DOHH2 (cell line): Measurements from ENCODE around the gene PTGES.
"Not testable (repeated sequence)": the region's sequence is repeated elsewhere in the genome, so short reads cannot be mapped to it uniquely, and the experiment has no call there.

Source experiments
- H3F3A ChIP-seq: fragments of 200-600 bp; sonication (generic), shearing (Covaris generic); 2 replicates; pipeline ENCODE4 v1.6.0; 2016; ENCODE audit warnings: antibody characterized with exemption, mild to moderate bottlenecking; ENCODE audit not compliant: control insufficient read depth, insufficient read depth
- H3K27ac ChIP-seq: fragments of 200-600 bp; sonication (generic); 2 replicates; pipeline ENCODE4 v1.5.1; 2014; ENCODE audit warnings: low read depth, mild to moderate bottlenecking, low read length, moderate library complexity
- H3K27me3 ChIP-seq: fragments of 200-600 bp; sonication (generic); 2 replicates; pipeline ENCODE4 v1.6.1; 2014; ENCODE audit warnings: mild to moderate bottlenecking, low read length, mixed read lengths; ENCODE audit not compliant: control insufficient read depth
- H3K36me3 ChIP-seq: fragments of 200-600 bp; sonication (generic); 2 replicates; pipeline ENCODE4 v1.6.1; 2014; ENCODE audit warnings: mild to moderate bottlenecking, low read length, moderate library complexity, mixed read lengths; ENCODE audit not compliant: control insufficient read depth
- H3K4me1 ChIP-seq: fragments of 200-600 bp; sonication (generic); 2 replicates; pipeline ENCODE4 v1.6.1; 2014; ENCODE audit warnings: mild to moderate bottlenecking, low read length, mixed read lengths; ENCODE audit not compliant: control insufficient read depth
- H3K4me2 ChIP-seq: fragments of 200-600 bp; sonication (generic); 2 replicates; pipeline ENCODE4 v1.6.0; 2014; ENCODE audit warnings: mild to moderate bottlenecking, low read length, moderate library complexity
- H3K4me3 ChIP-seq: fragments of 200-600 bp; sonication (generic); 2 replicates; pipeline ENCODE4 v1.5.1; 2014; ENCODE audit warnings: mild to moderate bottlenecking, low read length, mixed read lengths
- H3K79me2 ChIP-seq: fragments of 200-600 bp; sonication (generic); 2 replicates; pipeline ENCODE4 v1.6.1; 2014; ENCODE audit warnings: mild to moderate bottlenecking, low read length, mixed read lengths; ENCODE audit not compliant: control insufficient read depth
- H3K9me2 ChIP-seq: fragments of 200-600 bp; sonication (generic); replicated peaks from 2 replicates; pipeline ENCODE4 v1.6.1; 2014; ENCODE audit warnings: mild to moderate bottlenecking, low read length, mixed read lengths; ENCODE audit not compliant: control insufficient read depth
- H3K9me3 ChIP-seq: fragments of 200-600 bp; sonication (generic); 2 replicates; pipeline ENCODE4 v1.6.1; 2014; ENCODE audit warnings: antibody characterized with exemption, low read length, mixed read lengths; ENCODE audit not compliant: control insufficient read depth, insufficient read depth
- H4K20me1 ChIP-seq: fragments of 200-600 bp; sonication (generic); 2 replicates; pipeline ENCODE4 v1.6.0; 2014; ENCODE audit warnings: low read depth, mild to moderate bottlenecking, antibody characterized with exemption, low read length, moderate library complexity; ENCODE audit not compliant: control insufficient read depth, insufficient read depth
- CTCF ChIP-seq: fragments of 200-600 bp; sonication (generic); IDR thresholded peaks from one replicate; pipeline ENCODE4 v1.5.1; 2014; ENCODE audit warnings: antibody characterized with exemption, mild to moderate bottlenecking, low read depth, low read length; ENCODE audit not compliant: poor library complexity, severe bottlenecking
- EZH2phosphoT487 ChIP-seq: fragments of 200-600 bp; sonication (generic); IDR thresholded peaks from 2 replicates; pipeline ENCODE4 v1.6.1; 2017; ENCODE audit warnings: borderline replicate concordance, mild to moderate bottlenecking, antibody characterized with exemption, low read length, moderate library complexity, mixed read lengths

The PTGES gene

GRCh38 chr9:129752900-129753729 lies at the start of gene PTGES:
PTGES (minus strand) TSS chr9:129753042; CDS start chr9:129753012, 30 bp downstream.
- no peaks in the 10 kb centered on the region for H3K79me2 ChIP-seq
- peaks cover 23% of the 10 kb centered on the region; the same call in 1 of the 2 replicates for H3K27me3 ChIP-seq
- H3K27ac ChIP-seq, result no peak within 1 kb of the TSS
- H3F3A ChIP-seq, result no peaks in the 10 kb centered on the region
- no peaks in the 10 kb centered on the region for H3K36me3 ChIP-seq
- H4K20me1 ChIP-seq, result no peaks in the 10 kb centered on the region
- no peaks in the 10 kb centered on the region for H3K9me3 ChIP-seq
- H3K4me2 ChIP-seq, result no peak within 1 kb of the TSS
- H3K9me2 ChIP-seq, result no peaks in the 10 kb centered on the region
- TF ChIP-seq CTCF (no peak), EZH2phosphoT487 (no peak)
- no peak within 1 kb of the TSS for H3K4me3 ChIP-seq
- H3K4me1 ChIP-seq, result no peaks in the 10 kb centered on the region

- TF ChIP-seq CTCF (no peak), EZH2phosphoT487 (no peak)
- Histone ChIP-seq H3K4me2 (no peak overlapping the region), H3K4me3 (no peak overlapping the region)
These were observed 48.7 kb upstream of the PTGES start for GRCh38 chr9:129801504-129801903.

GRCh38 chr9:129798973-129799372 lies 46.1 kb upstream of the PTGES start:
- TF ChIP-seq EZH2phosphoT487 (no peak), CTCF (no peak)
- no peaks in the 10 kb centered on the region for H3K9me2 ChIP-seq
- H3K9me3 ChIP-seq, result no peaks in the 10 kb centered on the region
- H4K20me1 ChIP-seq, result no peaks in the 10 kb centered on the region
- H3K36me3 ChIP-seq, result no peaks in the 10 kb centered on the region
- peaks cover 4% of the 10 kb centered on the region for H3K4me1 ChIP-seq
- H3K4me2 ChIP-seq, result no peak overlapping the region
- no peak overlapping the region for H3K27ac ChIP-seq
- H3K27me3 ChIP-seq, result peaks cover 3% of the 10 kb centered on the region; the same call in 1 of the 2 replicates
- H3F3A ChIP-seq, result no peaks in the 10 kb centered on the region
- peaks cover 6% of the 10 kb centered on the region for H3K79me2 ChIP-seq
- H3K4me3 ChIP-seq, result no peak overlapping the region

More at GRCh38 chr9:129801504-129801903, 48.7 kb upstream of the PTGES start:
- no peaks in the 10 kb centered on the region for H3K27me3 ChIP-seq
- no peaks in the 10 kb centered on the region for H4K20me1 ChIP-seq
- peaks cover 11% of the 10 kb centered on the region for H3K79me2 ChIP-seq
- H3K9me2 ChIP-seq, result no peaks in the 10 kb centered on the region
- H3K9me3 ChIP-seq, result no peaks in the 10 kb centered on the region
- H3K4me1 ChIP-seq, result peaks cover 12% of the 10 kb centered on the region
- peaks cover 7% of the 10 kb centered on the region; the same call in 1 of the 2 replicates for H3K36me3 ChIP-seq
- H3K27ac ChIP-seq, result no peak overlapping the region
- peaks cover 3% of the 10 kb centered on the region; the same call in 1 of the 2 replicates for H3F3A ChIP-seq

- not testable (repeated sequence) for H3K27me3 ChIP-seq, H3K9me3 ChIP-seq, H3K27ac ChIP-seq, H3K4me3 ChIP-seq, H3K4me2 ChIP-seq, H3K4me1 ChIP-seq, H3F3A ChIP-seq, H3K79me2 ChIP-seq, H3K9me2 ChIP-seq, H3K36me3 ChIP-seq, H4K20me1 ChIP-seq
These were observed 43.2 kb upstream of the PTGES start for GRCh38 chr9:129796029-129796428.
